Measurements from ENCODE around the gene OR5K2.

DNA sequence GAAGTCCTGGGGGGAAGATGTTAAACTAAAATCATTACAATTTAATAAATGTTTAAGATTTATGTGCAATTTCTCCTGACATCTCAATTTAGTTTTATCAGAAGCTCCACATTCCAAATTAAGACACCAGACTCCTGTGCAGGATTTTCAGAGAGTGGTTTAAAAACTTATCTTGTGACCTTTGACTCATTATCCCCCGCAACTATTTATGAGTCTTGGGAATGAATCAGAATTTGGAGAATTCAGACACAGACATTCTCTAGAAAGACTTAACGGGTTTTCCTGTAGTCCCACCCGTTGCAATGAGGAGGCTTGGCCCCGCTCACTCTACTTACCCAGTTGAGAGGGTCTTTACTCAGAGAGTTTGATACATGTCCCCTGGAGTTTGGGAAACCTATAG is 7.1 kb downstream of the OR5K2 start:
- TF ChIP-seq POLR2AphosphoS5 (IDR thresholded peaks at IDR 0.05) = no peak
- TF ChIP-seq, protein P1, sequence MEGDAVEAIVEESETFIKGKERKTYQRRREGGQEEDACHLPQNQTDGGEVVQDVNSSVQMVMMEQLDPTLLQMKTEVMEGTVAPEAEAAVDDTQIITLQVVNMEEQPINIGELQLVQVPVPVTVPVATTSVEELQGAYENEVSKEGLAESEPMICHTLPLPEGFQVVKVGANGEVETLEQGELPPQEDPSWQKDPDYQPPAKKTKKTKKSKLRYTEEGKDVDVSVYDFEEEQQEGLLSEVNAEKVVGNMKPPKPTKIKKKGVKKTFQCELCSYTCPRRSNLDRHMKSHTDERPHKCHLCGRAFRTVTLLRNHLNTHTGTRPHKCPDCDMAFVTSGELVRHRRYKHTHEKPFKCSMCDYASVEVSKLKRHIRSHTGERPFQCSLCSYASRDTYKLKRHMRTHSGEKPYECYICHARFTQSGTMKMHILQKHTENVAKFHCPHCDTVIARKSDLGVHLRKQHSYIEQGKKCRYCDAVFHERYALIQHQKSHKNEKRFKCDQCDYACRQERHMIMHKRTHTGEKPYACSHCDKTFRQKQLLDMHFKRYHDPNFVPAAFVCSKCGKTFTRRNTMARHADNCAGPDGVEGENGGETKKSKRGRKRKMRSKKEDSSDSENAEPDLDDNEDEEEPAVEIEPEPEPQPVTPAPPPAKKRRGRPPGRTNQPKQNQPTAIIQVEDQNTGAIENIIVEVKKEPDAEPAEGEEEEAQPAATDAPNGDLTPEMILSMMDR (IDR thresholded peaks at IDR 0.05) = no peak
